ENCODE data around the gene HRH1.
A peak's percentile ranks its signal among the peaks of the same experiment; 100 is the strongest.
"Not testable (repeated sequence)": the region's sequence is repeated elsewhere in the genome, so short reads cannot be mapped to it uniquely, and the experiment has no call there.

HRH1 gene

GRCh38 chr3:11204697-11205348 is 50.5 kb downstream of the HRH1 start:
- no peak for DNase-seq (ENCODE audit: low read depth in 2 of 2)

DNA sequence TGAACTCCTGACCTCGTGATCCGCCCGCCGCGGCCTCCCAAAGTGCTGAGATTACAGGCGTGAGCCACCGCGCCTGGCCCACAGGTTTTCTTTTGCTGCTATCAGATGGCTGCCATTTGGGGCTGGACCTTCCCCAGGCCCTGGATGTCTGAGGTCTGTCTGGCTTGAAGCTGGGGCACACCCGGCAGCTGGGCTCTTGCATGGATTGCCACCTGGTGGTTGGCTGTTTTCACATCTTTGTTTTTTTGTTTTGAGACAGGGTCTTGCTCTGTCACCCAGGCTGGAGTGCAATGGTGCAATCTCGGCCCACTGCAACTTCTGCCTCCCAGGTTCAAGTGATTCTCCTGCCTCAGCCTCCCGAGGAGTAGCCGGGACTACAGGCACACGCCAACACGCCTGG is 51.6 kb downstream of the HRH1 start:
- DNase-seq (ENCODE audit: low read depth in 2 of 2) = not testable (repeated sequence)

DNA sequence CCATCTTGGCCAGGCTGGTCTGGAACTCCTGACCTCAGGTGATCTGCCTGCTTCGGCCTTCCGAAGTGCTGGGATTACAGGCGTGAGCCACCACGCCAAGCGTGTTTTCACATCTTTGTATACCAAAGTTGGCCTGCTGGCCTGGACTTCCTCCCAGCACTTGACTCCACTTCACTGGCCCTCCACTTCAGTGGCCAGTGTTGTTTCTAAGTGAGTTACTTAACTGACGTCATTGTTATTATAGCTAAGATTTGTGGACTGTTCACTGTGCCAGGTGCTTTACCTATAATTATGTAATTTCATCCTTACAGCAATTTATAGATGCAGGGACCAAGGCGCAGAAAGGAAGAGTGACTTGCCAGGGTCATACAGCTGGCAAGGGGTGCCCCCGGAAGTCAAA is 52.0 kb downstream of the HRH1 start:
- DNase-seq (ENCODE audit: low read depth in 2 of 2) = no peak

- no peak for DNase-seq (ENCODE audit: low read depth in 2 of 2)
These were observed 52.7 kb downstream of the HRH1 start for GRCh38 chr3:11206953-11207352.

GRCh38 chr3:11211531-11212298 is 57.4 kb downstream of the HRH1 start:
- DNase-seq (ENCODE audit: low read depth in 2 of 2) = no peak

- no peak for DNase-seq (ENCODE audit: low read depth in 2 of 2)
These were observed 58.0 kb downstream of the HRH1 start for GRCh38 chr3:11212299-11212608.

- DNase-seq (ENCODE audit: low read depth in 2 of 2) = no peak
These were observed 58.5 kb downstream of the HRH1 start for GRCh38 chr3:11212784-11213183.

DNA sequence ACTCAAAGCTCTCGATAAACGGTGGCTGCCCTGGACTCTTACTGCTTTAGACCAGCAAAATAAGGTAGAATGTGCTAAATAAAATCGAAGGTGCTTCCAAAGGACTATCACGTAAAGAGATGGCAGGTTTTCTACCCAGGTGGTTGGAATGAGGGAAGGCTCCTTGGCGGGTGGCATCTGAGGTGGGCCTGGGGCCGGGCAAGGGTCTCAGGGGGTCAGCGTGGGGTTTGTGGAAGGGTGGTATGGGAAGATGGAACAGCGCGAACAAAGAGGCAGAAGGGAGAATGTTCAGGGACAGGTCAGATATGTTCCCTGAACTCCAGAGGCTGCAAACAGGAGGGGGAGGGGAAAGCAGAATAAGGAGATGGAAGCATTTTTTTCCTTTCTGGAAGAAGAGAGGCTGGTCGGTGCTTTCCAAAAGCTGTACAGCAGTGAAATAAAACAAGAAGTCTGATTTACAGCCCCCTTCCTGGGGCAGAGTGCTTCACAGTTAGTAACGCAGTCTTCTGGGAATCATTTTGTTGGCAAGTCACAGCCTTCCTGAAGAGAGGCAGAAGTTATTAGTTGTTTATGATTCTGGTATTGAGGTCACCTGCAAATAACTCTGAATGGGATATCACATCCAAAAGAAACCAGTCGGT is 59.6 kb downstream of the HRH1 start:
- DNase-seq (ENCODE audit: low read depth in 2 of 2) = no peak

DNA sequence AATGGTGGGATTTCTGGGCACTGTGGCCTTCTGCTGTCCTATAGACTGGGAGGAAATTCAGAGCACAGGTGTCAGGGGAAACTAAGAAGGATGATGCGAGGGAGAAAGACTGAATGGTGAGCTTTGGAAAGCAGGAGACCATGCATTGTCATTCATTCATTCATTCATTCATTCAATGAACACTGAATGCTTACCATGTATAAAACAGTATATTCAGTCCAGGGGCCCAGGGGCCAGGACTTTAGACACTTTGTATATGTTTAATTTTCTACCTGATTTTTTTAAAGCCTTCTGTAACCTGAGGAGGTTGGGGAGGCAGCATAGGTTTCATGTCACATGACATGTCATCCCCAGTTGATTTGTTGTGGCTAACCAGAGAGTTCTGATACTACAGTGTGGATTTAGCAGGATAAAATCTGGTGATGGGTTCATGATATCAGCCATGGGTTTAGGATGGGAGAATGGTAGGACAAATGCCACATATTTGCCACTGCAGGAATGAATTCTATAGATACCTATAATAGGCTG is 60.2 kb downstream of the HRH1 start:
- DNase-seq (ENCODE audit: low read depth in 2 of 2) = no peak

DNA sequence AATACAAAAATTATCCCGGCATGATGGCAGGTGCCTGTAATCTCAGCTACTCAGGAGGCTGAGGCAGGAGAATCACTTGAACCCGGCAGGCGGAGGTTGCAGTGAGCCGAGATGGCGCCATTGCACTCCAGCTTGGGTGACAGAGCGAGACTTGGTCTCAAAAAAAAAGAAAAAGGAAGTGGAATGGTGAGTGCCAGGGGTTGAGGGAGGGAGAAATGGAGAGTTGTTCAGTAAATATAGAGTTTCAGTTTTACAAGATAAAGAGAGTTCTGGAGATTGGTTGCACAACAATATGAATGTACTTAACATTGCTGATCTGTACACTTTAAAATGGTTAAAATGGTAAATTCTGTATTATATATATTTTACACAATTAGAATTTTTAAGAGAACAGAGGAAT is 63.1 kb downstream of the HRH1 start:
- DNase-seq (ENCODE audit: low read depth in 2 of 2) = not testable (repeated sequence)

GRCh38 chr3:11220230-11220629 is 65.9 kb downstream of the HRH1 start:
- DNase-seq (ENCODE audit: low read depth in 2 of 2) = no peak

DNA sequence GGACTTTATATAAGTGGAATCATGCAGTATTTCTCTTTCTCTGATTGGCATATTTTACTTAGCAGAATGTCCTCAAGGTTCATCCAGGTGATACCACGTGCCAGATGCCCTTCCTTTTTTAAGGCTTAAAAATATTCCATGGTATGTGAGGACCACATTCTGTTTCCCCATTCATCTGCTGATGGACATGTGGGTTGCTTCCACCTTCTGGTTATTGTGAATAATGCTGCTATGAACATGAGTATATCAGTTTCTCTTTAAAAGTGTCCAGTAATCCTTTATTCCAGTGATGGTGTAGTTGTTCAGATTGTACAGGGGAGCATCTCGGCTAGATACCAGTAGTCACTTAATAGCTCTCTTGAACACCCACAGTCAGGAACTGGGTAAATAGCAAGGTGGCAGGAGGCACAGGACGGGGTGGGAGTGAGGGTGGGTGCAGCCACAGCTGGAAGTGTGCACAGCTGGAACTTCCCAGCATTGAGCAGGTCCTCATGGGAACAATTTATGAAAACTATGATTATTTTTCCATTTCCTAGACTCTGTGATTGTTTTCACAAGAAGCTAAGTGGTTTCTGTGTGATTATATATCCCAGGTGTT is 67.6 kb downstream of the HRH1 start:
- DNase-seq (ENCODE audit: low read depth in 2 of 2) = no peak

GRCh38 chr3:11224010-11224409 is 69.7 kb downstream of the HRH1 start:
- no peak for DNase-seq (ENCODE audit: low read depth in 2 of 2)

DNA sequence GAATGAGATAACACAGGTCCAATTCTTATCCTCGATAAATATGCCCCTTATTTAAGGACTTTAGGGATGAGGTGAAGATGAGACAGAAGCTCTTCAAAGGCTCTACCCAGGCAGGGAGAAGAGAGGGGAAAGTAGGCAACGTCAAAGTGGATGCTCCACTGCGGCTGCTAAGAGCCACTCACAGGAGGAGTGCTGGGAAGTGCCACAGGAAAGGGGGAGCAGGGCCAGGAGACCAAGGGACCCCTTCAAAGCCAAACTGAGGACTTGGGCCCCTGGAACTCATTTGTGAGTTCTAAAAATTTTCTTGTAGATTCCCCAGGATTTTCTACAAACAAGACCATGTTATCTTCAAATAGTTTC is 70.6 kb downstream of the HRH1 start:
- no peak for DNase-seq (ENCODE audit: low read depth in 2 of 2)

GRCh38 chr3:11226042-11226370 is 71.7 kb downstream of the HRH1 start:
- DNase-seq (ENCODE audit: low read depth in 2 of 2) = no peak

DNA sequence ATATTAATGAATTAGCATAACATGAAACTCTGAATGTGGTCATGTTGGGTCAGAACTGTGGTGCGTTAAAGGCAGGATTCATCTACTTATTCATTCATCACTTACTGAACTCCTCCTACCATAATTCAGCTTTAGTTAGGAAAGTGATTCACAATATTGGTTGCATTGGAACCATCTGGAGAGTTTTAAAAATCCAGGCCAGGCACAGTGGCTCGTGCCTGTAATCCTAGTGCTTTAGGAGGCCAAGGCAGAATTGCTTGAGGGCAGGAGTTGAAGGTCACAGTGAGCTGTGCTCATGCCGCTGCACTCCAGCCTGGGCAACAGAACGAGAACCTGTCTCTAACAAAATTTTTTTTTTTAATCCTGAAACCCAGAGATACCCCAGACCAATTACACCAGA is 73.7 kb downstream of the HRH1 start:
- DNase-seq (ENCODE audit: low read depth in 2 of 2) = no peak

- DNase-seq (ENCODE audit: low read depth in 2 of 2) = no peak
These were observed 75.8 kb downstream of the HRH1 start for GRCh38 chr3:11230125-11230524.

- DNase-seq (ENCODE audit: low read depth in 2 of 2) = no peak
These were observed 76.5 kb downstream of the HRH1 start for GRCh38 chr3:11230832-11231231.

GRCh38 chr3:11235385-11235784 is 81.1 kb downstream of the HRH1 start:
- DNase-seq (ENCODE audit: low read depth in 2 of 2) = no peak

- peak; percentile 49 to 62 for DNase-seq (ENCODE audit: low read depth in 2 of 2)
These were observed 82.5 kb downstream of the HRH1 start for GRCh38 chr3:11236588-11237461.

- DNase-seq (ENCODE audit: low read depth in 2 of 2) = peak in 1 of 2 donors; percentile 15
These were observed 83.8 kb downstream of the HRH1 start for GRCh38 chr3:11238060-11238459.

GRCh38 chr3:11238880-11239279 is 84.6 kb downstream of the HRH1 start:
- no peak for DNase-seq (ENCODE audit: low read depth in 2 of 2)

Data from stimulated activated CD8-positive, alpha-beta memory T cell treated with anti-CD3 and anti-CD28 coated beads, Interleukin-15, amount 100 ng/mL, for 48 hours (primary cell).